ENCODE measurements around the gene CHST15.

CHST15 gene

GRCh38 chr10:124065382-124066125, 27.8 kb downstream of the CHST15 start:
- peak; percentile 54 for DNase-seq (ENCODE audit: low read depth, low spot score)

- DNase-seq (ENCODE audit: low read depth, low spot score) = no peak
Measured at GRCh38 chr10:124064676-124065075, 28.7 kb downstream of the CHST15 start.

GRCh38 chr10:124063750-124064603, 29.4 kb downstream of the CHST15 start:
- DNase-seq (ENCODE audit: low read depth, low spot score) = no peak

- peak; percentile 36 for DNase-seq (ENCODE audit: low read depth, low spot score)
Measured at GRCh38 chr10:124062390-124062789, 31.0 kb downstream of the CHST15 start.

- DNase-seq (ENCODE audit: low read depth, low spot score) = no peak
Measured at GRCh38 chr10:124061030-124061429, 32.4 kb downstream of the CHST15 start.

- DNase-seq (ENCODE audit: low read depth, low spot score) = no peak
Measured at GRCh38 chr10:124060148-124060720, 33.2 kb downstream of the CHST15 start.

GRCh38 chr10:124059551-124059950, 33.8 kb downstream of the CHST15 start:
- no peak for DNase-seq (ENCODE audit: low read depth, low spot score)

GRCh38 chr10:124058346-124059003, 34.9 kb downstream of the CHST15 start:
- no peak for DNase-seq (ENCODE audit: low read depth, low spot score)

GRCh38 chr10:124057601-124058000, 35.8 kb downstream of the CHST15 start:
- no peak for DNase-seq (ENCODE audit: low read depth, low spot score)

GRCh38 chr10:124056337-124056980, 36.9 kb downstream of the CHST15 start:
- peak; percentile 49 for DNase-seq (ENCODE audit: low read depth, low spot score)

- no peak for DNase-seq (ENCODE audit: low read depth, low spot score)
Measured at GRCh38 chr10:124053971-124054370, 39.4 kb downstream of the CHST15 start.

GRCh38 chr10:124052561-124052960, 40.8 kb downstream of the CHST15 start:
- DNase-seq (ENCODE audit: low read depth, low spot score) = no peak

GRCh38 chr10:124050021-124051015, 43.1 kb downstream of the CHST15 start:
- no peak for DNase-seq (ENCODE audit: low read depth, low spot score)

- DNase-seq (ENCODE audit: low read depth, low spot score) = no peak
Measured at GRCh38 chr10:124049484-124049883, 43.9 kb downstream of the CHST15 start.

- DNase-seq (ENCODE audit: low read depth, low spot score) = peak; percentile 77
Measured at GRCh38 chr10:124048371-124049290, 44.8 kb downstream of the CHST15 start.

GRCh38 chr10:124047427-124048152, 45.8 kb downstream of the CHST15 start:
- DNase-seq (ENCODE audit: low read depth, low spot score) = no peak

GRCh38 chr10:124045801-124046355, 47.5 kb downstream of the CHST15 start:
- no peak for DNase-seq (ENCODE audit: low read depth, low spot score)

- DNase-seq (ENCODE audit: low read depth, low spot score) = no peak
Measured at GRCh38 chr10:124045276-124045675, 48.1 kb downstream of the CHST15 start.

Data from ELF-1 (cell line).